CD4-positive, alpha-beta T cell treated with Interleukin-6 for 4 hours (primary cell): ENCODE data around the gene PXDN.
"Not testable (repeated sequence)": the region's sequence is repeated elsewhere in the genome, so short reads cannot be mapped to it uniquely, and the experiment has no call there.

Experiments
- DNase-seq: peaks from one replicate; pipeline ENCODE4 v3.0.0-alpha.2; 2020; ENCODE audit warnings: mixed read lengths

The PXDN gene, protein sequence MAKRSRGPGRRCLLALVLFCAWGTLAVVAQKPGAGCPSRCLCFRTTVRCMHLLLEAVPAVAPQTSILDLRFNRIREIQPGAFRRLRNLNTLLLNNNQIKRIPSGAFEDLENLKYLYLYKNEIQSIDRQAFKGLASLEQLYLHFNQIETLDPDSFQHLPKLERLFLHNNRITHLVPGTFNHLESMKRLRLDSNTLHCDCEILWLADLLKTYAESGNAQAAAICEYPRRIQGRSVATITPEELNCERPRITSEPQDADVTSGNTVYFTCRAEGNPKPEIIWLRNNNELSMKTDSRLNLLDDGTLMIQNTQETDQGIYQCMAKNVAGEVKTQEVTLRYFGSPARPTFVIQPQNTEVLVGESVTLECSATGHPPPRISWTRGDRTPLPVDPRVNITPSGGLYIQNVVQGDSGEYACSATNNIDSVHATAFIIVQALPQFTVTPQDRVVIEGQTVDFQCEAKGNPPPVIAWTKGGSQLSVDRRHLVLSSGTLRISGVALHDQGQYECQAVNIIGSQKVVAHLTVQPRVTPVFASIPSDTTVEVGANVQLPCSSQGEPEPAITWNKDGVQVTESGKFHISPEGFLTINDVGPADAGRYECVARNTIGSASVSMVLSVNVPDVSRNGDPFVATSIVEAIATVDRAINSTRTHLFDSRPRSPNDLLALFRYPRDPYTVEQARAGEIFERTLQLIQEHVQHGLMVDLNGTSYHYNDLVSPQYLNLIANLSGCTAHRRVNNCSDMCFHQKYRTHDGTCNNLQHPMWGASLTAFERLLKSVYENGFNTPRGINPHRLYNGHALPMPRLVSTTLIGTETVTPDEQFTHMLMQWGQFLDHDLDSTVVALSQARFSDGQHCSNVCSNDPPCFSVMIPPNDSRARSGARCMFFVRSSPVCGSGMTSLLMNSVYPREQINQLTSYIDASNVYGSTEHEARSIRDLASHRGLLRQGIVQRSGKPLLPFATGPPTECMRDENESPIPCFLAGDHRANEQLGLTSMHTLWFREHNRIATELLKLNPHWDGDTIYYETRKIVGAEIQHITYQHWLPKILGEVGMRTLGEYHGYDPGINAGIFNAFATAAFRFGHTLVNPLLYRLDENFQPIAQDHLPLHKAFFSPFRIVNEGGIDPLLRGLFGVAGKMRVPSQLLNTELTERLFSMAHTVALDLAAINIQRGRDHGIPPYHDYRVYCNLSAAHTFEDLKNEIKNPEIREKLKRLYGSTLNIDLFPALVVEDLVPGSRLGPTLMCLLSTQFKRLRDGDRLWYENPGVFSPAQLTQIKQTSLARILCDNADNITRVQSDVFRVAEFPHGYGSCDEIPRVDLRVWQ (N-terminal part only)

DNA sequence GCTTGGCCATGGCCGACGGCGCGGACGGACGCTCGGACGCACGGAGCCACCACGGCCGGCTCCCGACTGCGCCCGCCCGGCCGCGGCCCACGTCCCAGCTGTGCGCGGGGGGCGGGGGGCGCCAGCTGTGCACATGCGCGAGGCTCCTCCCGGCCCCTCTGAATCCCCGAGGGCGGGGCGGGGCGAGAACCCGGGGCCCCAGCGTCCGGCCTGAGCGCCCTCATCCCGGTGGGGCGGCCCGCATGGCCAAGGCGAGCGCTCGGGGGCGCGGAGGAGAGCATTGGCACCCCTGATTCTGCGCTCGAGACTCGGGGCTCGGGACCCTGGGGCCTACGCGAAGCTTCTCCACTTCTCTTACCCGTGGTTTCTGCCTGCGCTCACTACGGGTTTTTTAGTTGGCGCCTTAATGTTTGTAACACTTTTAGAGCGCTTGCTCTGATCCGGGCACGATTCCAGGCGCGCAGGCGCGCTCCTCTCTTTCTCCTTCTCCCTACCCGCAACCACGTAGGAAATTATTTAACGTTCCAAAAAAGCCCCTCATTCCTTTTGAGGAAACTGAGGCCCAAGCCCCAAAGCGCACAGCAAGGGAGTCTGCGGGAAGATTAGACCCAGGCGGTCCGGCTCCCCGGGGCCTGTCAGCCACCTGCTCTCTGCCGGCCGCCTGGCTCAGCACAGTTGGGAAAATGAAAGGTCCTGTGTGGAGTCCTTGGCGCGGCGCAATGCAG is at the start of gene PXDN:
PXDN (minus strand) TSS at position 70 of the 725 bp plus-strand sequence; CDS start at position 10, 60 bp downstream.
- DNase-seq: no peak

DNA sequence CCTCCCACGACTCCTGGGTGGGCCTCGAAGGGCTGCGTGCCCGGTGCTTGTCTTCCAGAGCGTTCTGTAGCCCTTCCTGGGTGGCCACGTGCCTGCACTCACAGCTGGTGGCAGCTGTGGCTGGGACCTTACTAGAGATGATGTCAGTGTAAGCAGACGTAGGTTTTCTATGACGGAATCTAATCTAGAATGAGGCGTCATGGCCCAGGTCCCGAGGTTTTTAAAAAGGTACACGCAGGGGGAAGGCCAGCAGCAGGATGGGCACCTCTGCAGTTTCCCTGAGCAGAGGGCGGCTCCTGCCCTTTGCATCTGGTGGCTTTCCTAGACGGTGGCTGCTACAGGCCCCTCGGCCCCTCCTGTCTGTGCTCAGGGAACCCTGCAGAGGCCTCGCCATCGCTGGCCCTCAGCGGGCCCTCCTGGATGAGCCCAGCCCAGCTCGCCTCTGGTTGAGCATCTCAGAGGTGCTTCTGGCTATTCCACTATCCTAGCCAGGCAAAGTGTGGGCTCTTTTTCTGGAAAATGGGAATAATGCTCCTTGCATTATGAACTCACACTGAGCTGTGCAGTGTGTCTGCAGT is 49.6 kb upstream of the PXDN start:
- DNase-seq: no peak

- no peak for DNase-seq
These were observed 48.9 kb upstream of the PXDN start for GRCh38 chr2:1793001-1793867.

DNA sequence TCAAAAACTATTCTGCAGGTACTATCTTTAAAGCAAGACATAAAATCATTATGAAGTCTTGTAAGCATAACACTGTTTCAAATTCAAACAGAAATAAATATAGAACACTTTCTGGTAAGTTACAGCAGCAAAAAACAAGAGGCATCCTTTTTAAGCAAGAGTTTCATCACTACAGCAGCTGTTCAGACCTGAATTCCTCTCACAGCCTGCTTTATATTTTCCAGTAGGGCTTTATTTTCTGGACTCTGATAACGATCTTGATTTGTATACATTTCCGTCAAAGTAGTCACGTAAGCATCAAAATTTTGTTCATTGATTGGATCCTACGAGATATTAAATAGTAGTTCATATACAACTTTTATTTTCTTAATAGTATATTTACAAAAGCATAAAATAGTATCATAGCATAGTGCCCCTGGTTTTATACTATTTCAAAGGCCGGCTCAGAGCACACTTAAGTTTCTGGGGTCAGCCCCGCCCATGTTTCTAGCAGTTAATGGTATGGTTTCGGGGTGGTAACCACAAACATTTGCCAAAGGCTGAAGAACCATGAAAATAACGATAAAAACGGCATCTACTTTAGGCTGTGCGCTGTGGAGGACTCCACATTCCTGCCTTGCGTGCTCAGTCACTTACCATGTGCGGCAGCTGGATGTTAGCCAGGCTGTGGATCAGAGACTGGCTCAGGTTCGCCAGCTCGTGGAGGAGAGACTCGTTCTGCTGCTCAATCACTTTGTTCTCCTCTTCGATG is 47.5 kb upstream of the PXDN start:
- no peak for DNase-seq

DNA sequence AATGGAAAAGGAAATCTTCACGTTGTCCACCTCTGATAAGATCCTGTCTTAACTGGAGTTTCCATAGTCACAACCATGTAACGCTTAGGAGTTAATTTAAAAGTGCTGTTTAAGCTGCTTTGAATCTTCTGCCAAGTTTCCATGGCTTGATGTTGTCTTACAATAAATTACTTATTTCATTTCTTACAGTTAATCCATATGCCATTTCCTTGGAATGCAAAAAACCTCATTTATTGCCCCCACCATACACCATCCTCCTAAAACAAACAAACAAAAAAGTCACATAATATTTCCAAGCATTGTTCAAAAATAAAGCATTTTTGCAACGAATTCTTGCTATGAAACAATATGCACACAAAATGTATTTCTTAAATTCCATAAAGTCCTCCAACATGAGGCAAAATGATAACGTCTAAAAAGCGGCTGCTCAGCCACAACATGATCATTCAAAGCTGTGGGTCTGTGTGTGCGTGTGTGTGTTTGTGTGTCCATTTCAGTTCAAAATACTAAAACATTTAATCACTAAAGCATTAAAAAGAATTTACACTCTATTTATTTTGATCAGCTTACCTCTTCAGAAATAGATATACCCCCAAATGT is 46.8 kb upstream of the PXDN start:
- no peak for DNase-seq

- DNase-seq: no peak
These were observed 46.2 kb upstream of the PXDN start for GRCh38 chr2:1790473-1790872.

DNA sequence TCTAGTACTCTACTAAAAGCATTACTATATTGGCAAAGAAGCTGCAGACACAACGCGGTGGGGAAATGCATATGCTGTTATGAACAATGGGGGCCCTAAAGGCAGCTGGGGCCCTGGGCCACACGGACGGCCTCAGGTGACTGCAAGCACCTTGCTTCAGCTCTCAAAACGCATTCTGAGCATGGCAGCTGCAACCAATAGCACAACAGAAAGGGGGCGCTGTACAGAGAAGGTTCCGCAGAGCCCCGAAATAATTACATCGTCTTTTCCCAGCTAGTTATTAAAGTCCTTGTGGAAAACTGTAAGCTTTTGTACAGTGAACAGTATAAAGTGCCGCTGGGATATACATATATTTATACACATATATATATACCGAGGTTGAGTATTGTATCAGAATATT is 45.3 kb upstream of the PXDN start:
- DNase-seq: no peak

DNA sequence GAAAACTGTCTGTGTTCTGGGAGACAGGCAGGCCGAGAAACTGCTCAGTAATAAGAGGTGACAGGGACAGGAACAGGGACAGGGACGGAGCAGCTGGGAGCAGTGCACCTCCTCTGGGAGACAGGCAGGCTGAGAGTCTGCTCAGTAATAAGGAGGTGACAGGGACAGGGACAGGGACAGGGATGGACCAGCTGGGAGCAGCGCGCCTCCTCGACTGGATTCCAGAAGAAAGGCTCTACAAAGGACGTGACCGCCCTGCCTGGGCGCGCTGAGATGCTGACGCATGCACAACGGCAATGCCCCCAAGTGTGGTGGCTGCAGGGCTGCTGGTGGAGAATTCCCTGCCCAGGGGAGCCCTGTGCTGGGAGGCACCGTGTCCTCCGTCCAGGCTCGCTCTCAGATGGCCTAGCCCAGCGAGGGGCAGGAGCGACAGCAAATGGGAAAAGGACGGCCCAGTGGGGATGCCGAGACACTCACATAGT is 44.2 kb upstream of the PXDN start:
- DNase-seq: no peak

GRCh38 chr2:1787755-1788477 is 43.6 kb upstream of the PXDN start:
- DNase-seq: no peak

GRCh38 chr2:1784986-1785617 is 40.8 kb upstream of the PXDN start:
- no peak for DNase-seq

GRCh38 chr2:1784087-1784486 is 39.8 kb upstream of the PXDN start:
- DNase-seq: no peak

- DNase-seq: no peak
These were observed 38.2 kb upstream of the PXDN start for GRCh38 chr2:1782514-1782913.

- peak; percentile 24 for DNase-seq
These were observed 37.2 kb upstream of the PXDN start for GRCh38 chr2:1781291-1782080.

- no peak for DNase-seq
These were observed 36.4 kb upstream of the PXDN start for GRCh38 chr2:1780693-1781092.

GRCh38 chr2:1780054-1780453 is 35.7 kb upstream of the PXDN start:
- DNase-seq: not testable (repeated sequence)

DNA sequence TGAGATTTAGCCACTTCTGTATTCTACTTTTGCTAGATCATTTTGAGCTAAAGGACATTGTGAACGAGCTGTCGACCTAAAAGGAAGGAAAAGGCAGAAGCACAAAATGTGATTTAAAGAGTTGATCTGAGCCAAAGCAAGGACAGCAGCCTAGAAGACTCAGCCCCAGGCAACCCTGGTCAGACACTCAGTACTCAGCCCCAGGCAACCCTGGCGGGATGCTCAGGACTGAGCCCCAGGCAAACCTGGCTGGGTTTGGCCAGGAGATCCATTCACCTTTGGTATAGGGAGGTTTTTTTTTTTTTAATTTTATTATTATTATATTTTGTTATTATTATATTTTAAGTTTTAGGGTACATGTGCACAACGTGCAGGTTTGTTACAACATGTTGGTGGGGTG is 34.3 kb upstream of the PXDN start:
- no peak for DNase-seq

- no peak for DNase-seq
These were observed 33.5 kb upstream of the PXDN start for GRCh38 chr2:1777781-1778180.
